ENCODE data around the gene SFMBT2. TPM values are rescaled to one million over a fixed set of nuclear protein-coding genes. Genes with fewer than 3 reads are reported as not detected.

SFMBT2 gene
- polyA plus RNA-seq, 2 of the 4 experiments (the other 2 are of a cell fraction): 9.6 to 10.2 TPM

- ChIA-PET POLR2A (no interaction called here), CTCF (interaction anchor here (0.6 kb wide), 1 partner anchor 92 kb away, joined by 3 read pairs; no protein-coding TSS in a partner anchor)
- DNase-seq (ENCODE audit: low read depth in 1 of 2, low spot score in 1 of 2) (no peak), FAIRE-seq (no peak), ATAC-seq (no peak)
- no peak overlapping the region for H3K27ac ChIP-seq
- no peaks in the 10 kb centered on the region for H3K9me3 ChIP-seq
- 89% methylated on average over 5 of the region's 5 CpGs for WGBS (ENCODE audit: missing lambda C conversion rate)
- H3K4me3 ChIP-seq: no peak overlapping the region
- H3K4me1 ChIP-seq: no peaks in the 10 kb centered on the region
- no peak overlapping the region for H3K4me2 ChIP-seq
- TF ChIP-seq KDM1A (IDR thresholded peaks at IDR 0.05; ENCODE audit: low read depth): no peak
- TF ChIP-seq CTCF (IDR thresholded peaks at IDR 0.05): no peak
Observed at GRCh38 chr10:7196284-7196683, 214.6 kb downstream of the SFMBT2 start.

- Histone ChIP-seq H3K27ac (no peak overlapping the region), H3K4me1 (no peaks in the 10 kb centered on the region), H3K9me3 (no peaks in the 10 kb centered on the region), H3K4me3 (no peak overlapping the region), H3K4me2 (no peak overlapping the region)
- DNase-seq (ENCODE audit: low read depth in 1 of 2, low spot score in 1 of 2): no peak
- ChIA-PET CTCF (interaction anchor here (1.6 kb wide), 1 partner anchor 20 kb away, joined by 3 read pairs; no protein-coding TSS in a partner anchor), POLR2A (no interaction called here)
- TF ChIP-seq HES2 (IDR thresholded peaks at IDR 0.05): no peak
- no peak for TF ChIP-seq REST (IDR thresholded peaks at IDR 0.05)
- WGBS (ENCODE audit: missing lambda C conversion rate): 95% methylated on average over 6 of the region's 6 CpGs
- no peak for FAIRE-seq
- ATAC-seq: no peak
Observed at GRCh38 chr10:7195118-7195517, 215.7 kb downstream of the SFMBT2 start.

- Histone ChIP-seq H3K9me3 (no peaks in the 10 kb centered on the region), H3K27ac (no peak overlapping the region), H3K4me2 (no peak overlapping the region), H3K4me1 (no peaks in the 10 kb centered on the region), H3K4me3 (no peak overlapping the region)
- FAIRE-seq: no peak
- 94% methylated on average over 5 of the region's 5 CpGs for WGBS (ENCODE audit: missing lambda C conversion rate)
- ChIA-PET CTCF (interaction anchor here (1.6 kb wide), 1 partner anchor 20 kb away, joined by 3 read pairs; no protein-coding TSS in a partner anchor), POLR2A (no interaction called here)
- TF ChIP-seq JUNB (IDR thresholded peaks at IDR 0.05) (no peak), MAFK (IDR thresholded peaks at IDR 0.05; ENCODE audit: partially characterized antibody) (peak; percentile 59), REST (IDR thresholded peaks at IDR 0.05) (no peak), ELK1 (IDR thresholded peaks at IDR 0.05; ENCODE audit: low read depth, low read length) (no peak), KDM5A (IDR thresholded peaks at IDR 0.05) (no peak)
- no peak for DNase-seq (ENCODE audit: low read depth in 1 of 2, low spot score in 1 of 2)
- ATAC-seq: no peak
Observed at GRCh38 chr10:7194571-7194970, 216.3 kb downstream of the SFMBT2 start.
